K562 treated with DMSO at 1 percent for 12 hours (cell line): Measurements from ENCODE around the gene AAR2. TPM values are rescaled to one million over a fixed set of nuclear protein-coding genes. Genes with fewer than 3 reads are reported as not detected.

Experiments used
- total RNA-seq: library from RNA; unstranded; fragments of 300-600 nt; gene quantifications from 2 replicates; pipeline ENCODE4 v1.2.3, GENCODE V29; 2022; ENCODE audit not compliant: insufficient read depth

The AAR2 gene
- total RNA-seq = 24.6 and 30.9 TPM in 2 replicates

GRCh38 chr20:36235892-36236785 lies at the start of gene AAR2:
AAR2 (plus strand) TSS chr20:36236478; CDS start chr20:36239869, 3,391 bp downstream.

GRCh38 chr20:36305602-36306551 lies 69.6 kb downstream of the AAR2 start, which contains the start of gene DLGAP4:
DLGAP4 (plus strand) TSS chr20:36306339; CDS start chr20:36431718, 125,379 bp downstream.

Other genes with a start within 250 kb of the AAR2 start
- 0.51 and 2.8 TPM in 2 replicates for gene EPB41L1, start 81.7 kb upstream of the AAR2 start, total RNA-seq
- 10.3 and 25.7 TPM in 2 replicates for gene DLGAP4, start 69.9 kb downstream of the AAR2 start, total RNA-seq